ENCODE measurements around the gene TMEM132A.

DNA sequence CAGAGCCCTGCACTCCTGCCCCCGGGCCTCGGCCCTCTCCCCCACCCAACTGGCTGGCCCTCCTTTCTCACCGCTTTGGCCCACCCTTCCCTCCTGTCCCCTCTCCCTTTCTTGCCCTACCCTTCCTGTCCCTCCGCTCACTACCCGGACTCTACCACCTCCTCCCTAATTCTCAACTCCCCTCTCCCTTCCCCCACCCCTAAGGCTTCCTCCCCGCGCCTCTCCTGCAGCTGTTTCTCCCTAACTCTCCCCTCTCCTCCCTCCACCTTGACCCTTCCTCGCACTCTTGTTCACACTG, 27.3 kb downstream of the TMEM132A start:
- TF ChIP-seq, protein P1, sequence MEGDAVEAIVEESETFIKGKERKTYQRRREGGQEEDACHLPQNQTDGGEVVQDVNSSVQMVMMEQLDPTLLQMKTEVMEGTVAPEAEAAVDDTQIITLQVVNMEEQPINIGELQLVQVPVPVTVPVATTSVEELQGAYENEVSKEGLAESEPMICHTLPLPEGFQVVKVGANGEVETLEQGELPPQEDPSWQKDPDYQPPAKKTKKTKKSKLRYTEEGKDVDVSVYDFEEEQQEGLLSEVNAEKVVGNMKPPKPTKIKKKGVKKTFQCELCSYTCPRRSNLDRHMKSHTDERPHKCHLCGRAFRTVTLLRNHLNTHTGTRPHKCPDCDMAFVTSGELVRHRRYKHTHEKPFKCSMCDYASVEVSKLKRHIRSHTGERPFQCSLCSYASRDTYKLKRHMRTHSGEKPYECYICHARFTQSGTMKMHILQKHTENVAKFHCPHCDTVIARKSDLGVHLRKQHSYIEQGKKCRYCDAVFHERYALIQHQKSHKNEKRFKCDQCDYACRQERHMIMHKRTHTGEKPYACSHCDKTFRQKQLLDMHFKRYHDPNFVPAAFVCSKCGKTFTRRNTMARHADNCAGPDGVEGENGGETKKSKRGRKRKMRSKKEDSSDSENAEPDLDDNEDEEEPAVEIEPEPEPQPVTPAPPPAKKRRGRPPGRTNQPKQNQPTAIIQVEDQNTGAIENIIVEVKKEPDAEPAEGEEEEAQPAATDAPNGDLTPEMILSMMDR (IDR thresholded peaks at IDR 0.05; ENCODE audit: low read depth, low read length), result no peak
- TF ChIP-seq POLR2A (IDR thresholded peaks at IDR 0.05; ENCODE audit: extremely low read depth, insufficient read length), result no peak

Data from NB4 (cell line).